NCI-H748 treated with DMSO at 0.1 percent for 48 hours (cell line): ENCODE data around the gene AOPEP.

Experiments
- DNase-seq: peaks from one replicate; lab custom pipeline; 2025; lab: John Stamatoyannopoulos, UW

AOPEP gene

GRCh38 chr9:94726495-94727191 is at the start of gene AOPEP:
TSS of gene AOPEP (plus strand) at chr9:94726699. CDS start at chr9:94759784, 33,085 bp downstream.
- DNase-seq = peak; percentile 93

GRCh38 chr9:94677929-94678328 is 48.6 kb upstream of the AOPEP start:
- DNase-seq = no peak

- DNase-seq = no peak
Observed at GRCh38 chr9:94679587-94679986, 46.9 kb upstream of the AOPEP start.

GRCh38 chr9:94680020-94680419 is 46.5 kb upstream of the AOPEP start:
- no peak for DNase-seq

- no peak for DNase-seq
Observed at GRCh38 chr9:94680621-94681020, 45.9 kb upstream of the AOPEP start.

GRCh38 chr9:94681508-94681907 is 45.0 kb upstream of the AOPEP start:
- DNase-seq = peak; percentile 34

- DNase-seq = no peak
Observed at GRCh38 chr9:94685359-94685758, 41.1 kb upstream of the AOPEP start.

GRCh38 chr9:94687451-94687850 is 39.0 kb upstream of the AOPEP start:
- DNase-seq = no peak

GRCh38 chr9:94690344-94690743 is 36.2 kb upstream of the AOPEP start:
- DNase-seq = no peak

GRCh38 chr9:94692601-94693000 is 33.9 kb upstream of the AOPEP start:
- peak; percentile 44 for DNase-seq

GRCh38 chr9:94693485-94694204 is 32.9 kb upstream of the AOPEP start:
- DNase-seq = no peak

- no peak for DNase-seq
Observed at GRCh38 chr9:94696545-94696944, 30.0 kb upstream of the AOPEP start.

- no peak for DNase-seq
Observed at GRCh38 chr9:94697972-94698581, 28.4 kb upstream of the AOPEP start.

GRCh38 chr9:94699715-94700373 is 26.7 kb upstream of the AOPEP start:
- DNase-seq = no peak

- DNase-seq = no peak
Observed at GRCh38 chr9:94700445-94700844, 26.1 kb upstream of the AOPEP start.

- DNase-seq = no peak
Observed at GRCh38 chr9:94703488-94704140, 22.9 kb upstream of the AOPEP start.

GRCh38 chr9:94705162-94705702 is 21.3 kb upstream of the AOPEP start:
- no peak for DNase-seq

- DNase-seq = no peak
Observed at GRCh38 chr9:94706922-94707321, 19.6 kb upstream of the AOPEP start.

GRCh38 chr9:94713436-94714215 is 12.9 kb upstream of the AOPEP start:
- no peak for DNase-seq

GRCh38 chr9:94714494-94714893 is 12.0 kb upstream of the AOPEP start:
- no peak for DNase-seq

- DNase-seq = no peak
Observed at GRCh38 chr9:94717761-94718160, 8.7 kb upstream of the AOPEP start.
